ENCODE results near the gene PACS2. TPM values are rescaled to one million over a fixed set of nuclear protein-coding genes. Genes with fewer than 3 reads are reported as not detected.

The PACS2 gene
- total RNA-seq, 1 experiment from 2014 or later = 43.3 TPM

DNA sequence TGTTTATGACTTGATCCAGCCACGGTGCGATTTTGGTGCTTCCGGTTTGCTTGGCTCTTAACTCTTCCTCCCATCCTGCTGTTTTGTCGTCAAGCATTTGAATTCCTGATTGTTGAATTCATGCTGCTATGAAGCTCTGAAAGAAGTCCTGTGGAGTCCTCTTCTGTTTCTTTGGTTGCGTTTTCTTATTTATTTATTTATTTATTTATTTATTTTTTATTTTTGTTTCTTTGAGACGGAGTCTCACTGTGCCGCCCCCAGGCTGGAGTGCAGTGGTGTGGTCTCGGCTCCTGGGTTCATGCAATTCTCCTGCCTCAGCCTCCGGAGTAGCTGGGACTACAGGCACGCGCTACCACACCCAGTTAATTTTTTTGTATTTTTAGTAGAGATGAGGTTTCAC lies 102.1 kb downstream of the PACS2 start:
- H3K9me3 ChIP-seq (ENCODE audit: insufficient read depth, low read depth) = no peaks in the 10 kb centered on the region
- CTCF ChIA-PET = no interaction called here

DNA sequence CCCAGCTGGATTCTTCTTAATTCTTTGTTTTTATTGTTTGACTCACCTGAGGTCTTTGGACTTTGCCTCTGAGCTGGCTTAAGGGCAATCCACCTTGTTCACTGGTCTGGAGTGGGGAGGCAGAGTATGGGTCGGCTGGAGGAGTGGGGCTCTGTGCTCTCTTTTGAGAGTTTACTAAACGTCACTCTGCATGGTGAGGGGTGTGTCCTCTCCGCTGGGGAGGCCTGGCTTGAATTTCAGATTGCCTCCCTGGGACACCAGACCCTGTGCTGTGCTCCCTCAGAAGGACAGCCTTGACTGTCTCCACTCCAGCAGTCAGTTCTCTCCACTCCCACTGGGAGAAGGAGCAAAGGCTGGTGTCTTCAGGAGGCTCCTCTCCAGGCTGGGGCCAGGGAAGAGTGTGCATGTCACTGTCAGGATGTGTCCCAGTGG lies 103.2 kb downstream of the PACS2 start:
- Histone ChIP-seq H3K79me2 (ENCODE audit: low read depth) (peaks cover 32% of the 10 kb centered on the region), H4K20me1 (ENCODE audit: insufficient read depth) (peaks cover 14% of the 10 kb centered on the region), H3K4me2 (no peak overlapping the region), H3K9me3 (ENCODE audit: insufficient read depth, low read depth) (no peaks in the 10 kb centered on the region), H3K36me3 (ENCODE audit: low read depth) (no peaks in the 10 kb centered on the region), H3F3A (ENCODE audit: insufficient read depth, low read depth) (peaks cover 32% of the 10 kb centered on the region), H3K27me3 (ENCODE audit: insufficient read depth, low read depth) (peaks cover 16% of the 10 kb centered on the region; the same call in 1 of the 2 replicates), H3K9me2 (ENCODE audit: insufficient read depth) (no peaks in the 10 kb centered on the region), H2AFZ (no peak overlapping the region), H3K4me1 (replicated peaks; ENCODE audit: insufficient read depth) (peaks cover 18% of the 10 kb centered on the region; the same call in 1 of the 2 replicates), H3K27ac (no peak overlapping the region), H3K4me3 (no peak overlapping the region)
- BruUV-seq (replicated peaks) = no TSS peak
- intact Hi-C loops (cut with micrococcal nuclease; ENCODE audit: unreplicated experiment) = loop anchor here (5.0 kb wide), 1 partner anchor 50 kb away; no protein-coding TSS in a partner anchor
- DNase-seq = no peak
- TF ChIP-seq, protein P1, sequence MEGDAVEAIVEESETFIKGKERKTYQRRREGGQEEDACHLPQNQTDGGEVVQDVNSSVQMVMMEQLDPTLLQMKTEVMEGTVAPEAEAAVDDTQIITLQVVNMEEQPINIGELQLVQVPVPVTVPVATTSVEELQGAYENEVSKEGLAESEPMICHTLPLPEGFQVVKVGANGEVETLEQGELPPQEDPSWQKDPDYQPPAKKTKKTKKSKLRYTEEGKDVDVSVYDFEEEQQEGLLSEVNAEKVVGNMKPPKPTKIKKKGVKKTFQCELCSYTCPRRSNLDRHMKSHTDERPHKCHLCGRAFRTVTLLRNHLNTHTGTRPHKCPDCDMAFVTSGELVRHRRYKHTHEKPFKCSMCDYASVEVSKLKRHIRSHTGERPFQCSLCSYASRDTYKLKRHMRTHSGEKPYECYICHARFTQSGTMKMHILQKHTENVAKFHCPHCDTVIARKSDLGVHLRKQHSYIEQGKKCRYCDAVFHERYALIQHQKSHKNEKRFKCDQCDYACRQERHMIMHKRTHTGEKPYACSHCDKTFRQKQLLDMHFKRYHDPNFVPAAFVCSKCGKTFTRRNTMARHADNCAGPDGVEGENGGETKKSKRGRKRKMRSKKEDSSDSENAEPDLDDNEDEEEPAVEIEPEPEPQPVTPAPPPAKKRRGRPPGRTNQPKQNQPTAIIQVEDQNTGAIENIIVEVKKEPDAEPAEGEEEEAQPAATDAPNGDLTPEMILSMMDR (conservative IDR thresholded peaks at IDR 0.05) = no peak
- no peak for TF ChIP-seq EZH2 (IDR thresholded peaks at IDR 0.05; ENCODE audit: low read depth)
- CTCF ChIA-PET = no interaction called here
- POLR2A ChIA-PET (ENCODE audit: unreplicated experiment) = no interaction called here

More for the DNA sequence above, 102.1 kb downstream of the PACS2 start:
- no TSS peak for BruUV-seq (replicated peaks)
- Histone ChIP-seq H3K4me1 (replicated peaks; ENCODE audit: insufficient read depth) (peaks cover 17% of the 10 kb centered on the region; the same call in 1 of the 2 replicates), H3K27ac (no peak overlapping the region), H3K79me2 (ENCODE audit: low read depth) (peaks cover 22% of the 10 kb centered on the region), H3K9me2 (ENCODE audit: insufficient read depth) (no peaks in the 10 kb centered on the region), H3K4me3 (no peak overlapping the region), H3K36me3 (ENCODE audit: low read depth) (no peaks in the 10 kb centered on the region), H3K27me3 (ENCODE audit: insufficient read depth, low read depth) (peaks cover 21% of the 10 kb centered on the region), H4K20me1 (ENCODE audit: insufficient read depth) (peaks cover 3% of the 10 kb centered on the region; the same call in 1 of the 2 replicates), H3F3A (ENCODE audit: insufficient read depth, low read depth) (peaks cover 28% of the 10 kb centered on the region), H2AFZ (no peak overlapping the region), H3K4me2 (no peak overlapping the region)
- intact Hi-C loops (cut with micrococcal nuclease; ENCODE audit: unreplicated experiment) = loop anchor here (5.0 kb wide), 1 partner anchor 51 kb away; no protein-coding TSS in a partner anchor
- no peak for TF ChIP-seq EZH2 (IDR thresholded peaks at IDR 0.05; ENCODE audit: low read depth)
- TF ChIP-seq, protein P1 (conservative IDR thresholded peaks at IDR 0.05) = no peak
- DNase-seq = no peak
- POLR2A ChIA-PET (ENCODE audit: unreplicated experiment) = no interaction called here

DNA sequence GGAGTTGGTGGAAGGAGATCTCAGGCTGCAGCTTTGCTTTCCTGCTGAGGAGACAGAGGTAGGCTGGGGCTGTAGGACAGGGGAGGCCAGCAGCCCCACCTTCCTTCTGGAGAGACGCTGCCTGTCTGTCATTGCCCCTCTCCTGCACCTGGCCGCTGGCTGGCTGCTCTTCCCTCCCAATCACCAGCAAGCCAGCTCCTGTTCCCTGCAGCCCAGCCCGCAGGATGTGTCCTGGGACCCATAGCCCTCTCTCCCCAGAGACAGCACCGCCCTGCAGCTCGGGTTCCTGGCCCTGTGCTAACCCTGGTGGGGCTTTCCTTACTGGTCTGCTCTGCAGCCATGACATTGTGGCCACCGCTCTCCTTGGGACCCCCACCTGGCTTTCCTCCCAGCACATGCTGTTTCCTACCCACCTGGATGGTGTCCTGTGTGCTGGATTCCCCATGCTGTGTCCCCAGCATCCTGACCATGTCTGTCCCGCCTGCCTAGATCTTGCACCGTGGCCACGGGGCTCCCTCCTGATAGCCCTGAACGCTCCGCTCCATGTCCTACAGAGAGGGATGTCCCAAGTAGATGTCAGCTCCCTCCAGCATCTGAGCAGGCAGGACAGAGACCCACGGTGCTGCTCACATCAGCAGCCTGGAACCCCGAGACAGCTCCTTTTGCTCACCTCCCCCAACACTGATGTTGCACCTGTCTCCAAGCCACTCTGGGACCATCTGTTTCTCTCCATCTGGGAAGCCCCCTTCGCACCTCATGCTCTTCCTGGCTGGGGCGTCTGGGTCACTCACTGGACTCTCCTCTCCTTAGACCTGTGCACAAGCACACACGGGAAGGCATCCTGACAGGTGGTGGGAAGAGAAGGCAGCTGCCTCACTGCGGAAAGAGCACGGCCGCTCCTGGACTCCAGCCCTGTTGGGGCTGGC lies 104.0 kb downstream of the PACS2 start:
- CTCF ChIA-PET = no interaction called here
- Histone ChIP-seq H4K20me1 (ENCODE audit: insufficient read depth) (peaks cover 20% of the 10 kb centered on the region), H2AFZ (peak overlapping the region; percentile 90; the same call in 1 of the 2 replicates), H3K27ac (no peak overlapping the region), H3K79me2 (ENCODE audit: low read depth) (peaks cover 39% of the 10 kb centered on the region), H3K36me3 (ENCODE audit: low read depth) (no peaks in the 10 kb centered on the region), H3K27me3 (ENCODE audit: insufficient read depth, low read depth) (peaks cover 9% of the 10 kb centered on the region; the same call in 1 of the 2 replicates), H3F3A (ENCODE audit: insufficient read depth, low read depth) (peaks cover 31% of the 10 kb centered on the region), H3K4me2 (peak overlapping the region; percentile 97), H3K4me3 (peak overlapping the region; percentile 89), H3K4me1 (replicated peaks; ENCODE audit: insufficient read depth) (peaks cover 18% of the 10 kb centered on the region; the same call in 1 of the 2 replicates), H3K9me2 (ENCODE audit: insufficient read depth) (no peaks in the 10 kb centered on the region), H3K9me3 (ENCODE audit: insufficient read depth, low read depth) (no peaks in the 10 kb centered on the region)
- no peak for TF ChIP-seq EZH2 (IDR thresholded peaks at IDR 0.05; ENCODE audit: low read depth)
- POLR2A ChIA-PET (ENCODE audit: unreplicated experiment) = no interaction called here
- intact Hi-C loops (cut with micrococcal nuclease; ENCODE audit: unreplicated experiment) = loop anchor here (5.0 kb wide), 1 partner anchor 49 kb away; no protein-coding TSS in a partner anchor
- BruUV-seq (replicated peaks) = no TSS peak
- DNase-seq = no peak

Data from PC-9 (cell line).